Mesothelial cell of epicardium (in vitro differentiated cells): Measurements from ENCODE around the gene GALNTL6. TPM values are rescaled to one million over a fixed set of nuclear protein-coding genes. Genes with fewer than 3 reads are reported as not detected.
A peak's percentile ranks its signal among the peaks of the same experiment; 100 is the strongest.

Experiments
- DNase-seq, 2 experiments: peaks; one replicate each; pipeline ENCODE4 v3.0.0; 2021; ENCODE audit warnings: low spot score in 2 of 2; ENCODE audit not compliant: unreplicated experiment in 2 of 2
- H3K27ac Mint-ChIP-seq: 2 replicates; pipeline ENCODE4 v1.8.0; 2021; ENCODE audit warnings: mixed read lengths
- H3K27me3 Mint-ChIP-seq: 2 replicates; pipeline ENCODE4 v1.8.0; 2021; ENCODE audit warnings: low read depth, mixed read lengths
- H3K36me3 Mint-ChIP-seq: 2 replicates; pipeline ENCODE4 v1.8.0; 2021; ENCODE audit warnings: mixed read lengths
- H3K4me1 Mint-ChIP-seq: 2 replicates; pipeline ENCODE4 v1.8.0; 2021; ENCODE audit warnings: mixed read lengths
- H3K4me3 Mint-ChIP-seq: 2 replicates; pipeline ENCODE4 v1.8.0; 2021; ENCODE audit warnings: mild to moderate bottlenecking, moderate library complexity, mixed read lengths
- H3K9me3 Mint-ChIP-seq: 2 replicates; pipeline ENCODE4 v1.8.0; 2021; ENCODE audit warnings: mixed read lengths
- total RNA-seq: library from RNA; stranded (reverse); gene quantifications from 3 replicates; pipeline ENCODE4 v1.2.1, GENCODE V29; 2021
- TF ChIP-seq, protein P1 (sequence below): fragments of 200-600 bp; sonication (generic); IDR thresholded peaks from one replicate; pipeline ENCODE4 v1.5.0; 2021; ENCODE audit warnings: antibody characterized with exemption; ENCODE audit not compliant: unreplicated experiment

Gene GALNTL6
- total RNA-seq, 1 donor from 2014 or later: 1.3 TPM

GRCh38 chr4:172202480-172203076 lies 389.4 kb downstream of the GALNTL6 start:
- H3K4me1 Mint-ChIP-seq: no peaks in the 10 kb centered on the region
- DNase-seq: no peak
- TF ChIP-seq, protein P1, sequence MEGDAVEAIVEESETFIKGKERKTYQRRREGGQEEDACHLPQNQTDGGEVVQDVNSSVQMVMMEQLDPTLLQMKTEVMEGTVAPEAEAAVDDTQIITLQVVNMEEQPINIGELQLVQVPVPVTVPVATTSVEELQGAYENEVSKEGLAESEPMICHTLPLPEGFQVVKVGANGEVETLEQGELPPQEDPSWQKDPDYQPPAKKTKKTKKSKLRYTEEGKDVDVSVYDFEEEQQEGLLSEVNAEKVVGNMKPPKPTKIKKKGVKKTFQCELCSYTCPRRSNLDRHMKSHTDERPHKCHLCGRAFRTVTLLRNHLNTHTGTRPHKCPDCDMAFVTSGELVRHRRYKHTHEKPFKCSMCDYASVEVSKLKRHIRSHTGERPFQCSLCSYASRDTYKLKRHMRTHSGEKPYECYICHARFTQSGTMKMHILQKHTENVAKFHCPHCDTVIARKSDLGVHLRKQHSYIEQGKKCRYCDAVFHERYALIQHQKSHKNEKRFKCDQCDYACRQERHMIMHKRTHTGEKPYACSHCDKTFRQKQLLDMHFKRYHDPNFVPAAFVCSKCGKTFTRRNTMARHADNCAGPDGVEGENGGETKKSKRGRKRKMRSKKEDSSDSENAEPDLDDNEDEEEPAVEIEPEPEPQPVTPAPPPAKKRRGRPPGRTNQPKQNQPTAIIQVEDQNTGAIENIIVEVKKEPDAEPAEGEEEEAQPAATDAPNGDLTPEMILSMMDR: peak; percentile 55
- H3K9me3 Mint-ChIP-seq: peaks cover 12% of the 10 kb centered on the region
- H3K27ac Mint-ChIP-seq: no peak overlapping the region
- H3K27me3 Mint-ChIP-seq: no peaks in the 10 kb centered on the region
- peaks cover 5% of the 10 kb centered on the region for H3K36me3 Mint-ChIP-seq
- H3K4me3 Mint-ChIP-seq: no peak overlapping the region

DNA sequence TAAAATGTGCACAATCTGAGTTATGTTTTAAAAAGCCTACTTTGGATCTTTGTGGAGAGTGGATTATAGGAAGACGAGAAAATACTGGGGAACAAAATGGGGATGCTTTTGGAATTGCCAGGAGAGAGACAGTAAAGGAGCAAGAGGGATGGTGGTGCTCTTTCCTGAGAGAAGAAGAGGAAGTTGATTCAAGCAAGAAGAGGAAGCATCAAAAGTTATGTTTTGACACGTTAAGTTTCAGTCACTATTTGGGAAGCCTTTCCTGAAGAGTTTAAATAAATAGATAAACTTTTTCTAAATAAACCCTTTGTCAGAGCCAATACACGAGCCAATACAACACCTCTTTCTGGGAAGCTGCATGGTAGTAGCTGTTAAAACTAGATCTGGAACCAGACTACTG lies 394.1 kb downstream of the GALNTL6 start:
- TF ChIP-seq, protein P1: no peak
- no peak for DNase-seq
- Mint-ChIP-seq H3K4me1 (no peaks in the 10 kb centered on the region), H3K27ac (no peak overlapping the region), H3K9me3 (peaks cover 3% of the 10 kb centered on the region), H3K36me3 (no peaks in the 10 kb centered on the region), H3K4me3 (no peak overlapping the region), H3K27me3 (no peaks in the 10 kb centered on the region)

DNA sequence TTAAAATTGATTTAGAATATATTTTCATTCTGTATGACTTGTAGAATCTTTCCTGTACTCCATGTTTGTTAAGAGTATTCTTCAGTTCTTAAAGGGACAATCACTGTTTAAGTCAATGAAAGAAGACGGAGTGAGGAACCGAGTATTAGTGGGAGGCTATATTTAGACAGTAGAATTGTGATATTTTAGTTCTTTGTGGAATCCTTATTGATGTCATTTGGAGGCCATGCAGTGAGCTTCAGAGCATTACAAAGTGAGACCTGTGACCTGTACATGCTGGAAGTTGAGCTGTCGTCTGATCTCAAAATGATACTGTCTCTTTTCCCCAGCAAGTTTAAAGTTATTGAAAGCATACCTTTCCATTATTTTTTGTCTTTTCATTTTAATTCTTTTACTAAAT lies 394.7 kb downstream of the GALNTL6 start:
- H3K27ac Mint-ChIP-seq: no peak overlapping the region
- peaks cover 3% of the 10 kb centered on the region for H3K9me3 Mint-ChIP-seq
- no peaks in the 10 kb centered on the region for H3K4me1 Mint-ChIP-seq
- no peaks in the 10 kb centered on the region for H3K36me3 Mint-ChIP-seq
- no peak for DNase-seq
- no peaks in the 10 kb centered on the region for H3K27me3 Mint-ChIP-seq
- TF ChIP-seq, protein P1: no peak
- H3K4me3 Mint-ChIP-seq: no peak overlapping the region

DNA sequence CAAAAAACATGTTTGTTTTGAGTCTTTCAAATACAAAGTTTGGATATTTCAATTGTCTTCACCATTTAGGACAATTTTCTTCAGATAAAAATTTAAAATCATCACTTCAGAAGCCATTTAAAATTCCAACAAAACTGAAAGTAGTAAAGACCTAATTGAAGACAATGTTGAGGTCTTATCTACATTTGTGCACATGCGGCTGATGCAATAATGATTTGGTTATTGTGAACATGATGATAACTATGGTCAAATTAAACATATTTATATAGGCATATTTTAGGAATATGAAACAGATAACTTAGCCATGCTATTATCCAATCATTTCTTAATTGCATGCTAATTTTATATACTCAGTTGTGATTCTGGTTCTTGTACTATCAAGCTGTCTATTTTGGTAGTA lies 407.5 kb downstream of the GALNTL6 start:
- H3K4me1 Mint-ChIP-seq: no peaks in the 10 kb centered on the region
- H3K36me3 Mint-ChIP-seq: no peaks in the 10 kb centered on the region
- no peak for DNase-seq
- H3K9me3 Mint-ChIP-seq: no peaks in the 10 kb centered on the region
- peaks cover 3% of the 10 kb centered on the region for H3K27me3 Mint-ChIP-seq
- TF ChIP-seq, protein P1: no peak
- H3K27ac Mint-ChIP-seq: no peak overlapping the region
- H3K4me3 Mint-ChIP-seq: no peak overlapping the region

- H3K4me1 Mint-ChIP-seq: no peaks in the 10 kb centered on the region
- no peaks in the 10 kb centered on the region for H3K36me3 Mint-ChIP-seq
- H3K27me3 Mint-ChIP-seq: peaks cover 19% of the 10 kb centered on the region
- no peaks in the 10 kb centered on the region for H3K9me3 Mint-ChIP-seq
- TF ChIP-seq, protein P1: no peak
- no peak overlapping the region for H3K4me3 Mint-ChIP-seq
- no peak for DNase-seq
- no peak overlapping the region for H3K27ac Mint-ChIP-seq
Observed at GRCh38 chr4:172225457-172225856, 412.3 kb downstream of the GALNTL6 start.

DNA sequence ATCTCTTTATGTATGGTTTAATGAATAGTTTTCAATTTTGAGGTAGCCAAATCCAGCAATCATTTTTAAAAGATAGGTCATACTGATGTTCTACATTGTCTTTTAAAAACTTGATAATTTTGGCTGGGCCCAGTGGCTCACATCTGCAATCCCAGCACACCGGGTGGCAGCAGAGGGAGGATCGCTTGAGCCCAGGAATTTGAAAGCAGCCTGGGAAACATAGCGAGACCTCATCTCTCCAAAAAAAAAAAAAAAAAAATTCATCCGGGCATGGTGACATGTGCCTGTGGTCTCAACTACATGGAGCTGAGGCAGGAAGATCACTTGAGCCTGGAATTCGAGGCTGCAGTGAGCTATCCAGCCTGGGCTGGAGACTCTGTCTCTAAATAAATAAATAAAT lies 419.8 kb downstream of the GALNTL6 start:
- peaks cover 7% of the 10 kb centered on the region for H3K9me3 Mint-ChIP-seq
- H3K4me3 Mint-ChIP-seq: no peak overlapping the region
- H3K27me3 Mint-ChIP-seq: peaks cover 7% of the 10 kb centered on the region
- no peak for DNase-seq
- H3K27ac Mint-ChIP-seq: no peak overlapping the region
- H3K4me1 Mint-ChIP-seq: no peaks in the 10 kb centered on the region
- TF ChIP-seq, protein P1: no peak
- no peaks in the 10 kb centered on the region for H3K36me3 Mint-ChIP-seq
